UCSD-AML1 (cell line): ENCODE measurements around the gene ZDHHC24.

ENCODE experiments used
- DNase-seq: peaks from one replicate; lab custom pipeline; 2025; ENCODE audit not compliant: unreplicated experiment; lab: John Stamatoyannopoulos, UW

ZDHHC24 gene

DNA sequence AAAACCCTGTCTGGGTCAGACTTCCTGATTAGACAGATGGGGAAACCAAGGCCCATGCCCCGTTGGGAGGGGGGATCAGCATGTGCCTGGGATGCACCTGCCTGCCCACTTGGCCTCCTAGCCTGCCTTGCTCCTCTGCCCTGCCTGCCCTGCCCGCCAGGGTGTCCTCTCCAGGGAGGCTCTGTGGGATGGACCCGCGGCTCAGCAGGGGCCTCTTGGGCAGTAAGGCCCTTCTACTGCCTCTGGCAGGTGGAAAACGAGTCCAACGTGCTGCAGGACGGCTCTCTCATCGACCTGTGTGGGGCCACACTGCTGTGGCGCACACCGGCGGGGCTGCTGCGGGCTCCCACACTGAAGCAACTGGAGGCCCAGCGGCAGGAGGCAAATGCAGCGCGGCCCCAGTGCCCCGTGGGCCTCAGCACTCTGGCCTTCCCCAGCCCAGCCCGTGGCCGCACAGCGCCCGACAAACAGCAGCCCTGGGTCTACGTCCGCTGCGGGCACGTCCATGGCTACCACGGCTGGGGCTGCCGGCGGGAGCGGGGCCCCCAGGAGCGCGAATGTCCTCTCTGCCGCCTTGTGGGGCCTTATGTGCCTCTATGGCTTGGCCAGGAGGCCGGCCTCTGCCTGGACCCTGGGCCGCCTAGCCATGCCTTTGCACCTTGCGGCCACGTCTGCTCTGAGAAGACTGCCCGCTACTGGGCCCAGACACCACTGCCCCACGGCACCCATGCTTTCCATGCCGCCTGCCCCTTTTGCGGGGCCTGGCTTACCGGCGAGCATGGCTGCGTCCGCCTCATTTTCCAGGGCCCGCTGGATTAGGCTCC, 70.3 kb downstream of the ZDHHC24 start:
- no peak for DNase-seq

DNA sequence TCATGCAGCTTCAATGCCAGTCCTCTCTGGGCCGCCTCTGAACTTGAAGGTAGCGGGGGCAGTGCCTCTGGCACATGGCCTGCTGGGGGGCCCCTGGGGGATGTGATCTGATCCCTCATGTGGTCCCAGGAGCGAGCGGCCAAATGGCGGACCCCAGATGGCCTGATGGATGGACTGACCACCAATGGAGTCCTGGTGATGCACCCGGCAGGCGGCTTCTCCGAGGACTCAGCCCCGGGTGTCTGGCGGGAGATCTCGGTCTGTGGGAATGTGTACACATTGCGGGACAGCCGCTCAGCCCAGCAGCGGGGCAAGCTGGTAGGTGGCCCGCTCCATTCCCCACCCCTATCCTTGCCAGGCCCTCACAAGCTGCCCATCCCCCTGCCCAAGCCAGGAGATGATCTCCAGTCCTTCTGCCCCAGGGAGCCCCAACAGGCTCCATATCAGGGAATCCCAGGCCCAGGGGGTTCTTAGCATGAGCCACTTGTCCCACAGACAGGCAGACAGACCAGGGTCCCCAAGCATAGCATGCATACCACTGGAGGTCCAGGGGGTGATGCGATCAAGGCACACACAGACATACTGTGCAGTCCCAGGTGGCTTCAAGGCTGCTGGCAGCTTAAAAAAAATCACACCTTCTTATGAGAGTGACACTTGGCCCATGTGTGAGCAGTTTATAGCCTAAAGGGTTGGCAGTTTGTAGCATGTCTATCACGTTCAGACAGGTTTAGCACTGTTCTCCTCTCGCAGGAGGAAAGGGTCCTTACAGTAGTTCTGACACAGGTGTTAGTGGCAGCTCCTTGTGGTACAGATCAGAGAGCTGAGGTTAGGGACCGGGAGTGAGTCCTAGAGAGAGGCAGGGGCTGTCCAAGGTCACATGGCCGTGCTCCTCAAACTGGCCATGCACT, 72.0 kb downstream of the ZDHHC24 start:
- DNase-seq: no peak

DNA sequence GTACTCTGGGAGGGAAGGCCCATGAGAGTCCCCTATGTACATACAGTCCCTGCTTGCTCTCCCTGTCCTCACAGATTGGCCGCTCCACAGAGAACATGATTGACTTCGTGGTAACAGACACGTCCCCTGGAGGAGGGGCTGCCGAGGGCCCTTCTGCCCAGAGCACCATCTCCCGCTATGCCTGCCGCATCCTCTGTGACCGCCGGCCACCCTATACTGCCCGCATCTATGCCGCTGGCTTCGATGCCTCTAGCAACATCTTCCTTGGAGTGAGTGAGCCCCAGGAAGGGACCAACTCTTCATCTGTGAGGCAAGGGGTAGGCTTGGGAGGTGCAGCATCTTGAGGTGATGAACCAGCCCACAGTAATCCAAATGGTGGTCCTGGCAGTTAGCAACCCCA, 72.7 kb downstream of the ZDHHC24 start:
- no peak for DNase-seq

DNA sequence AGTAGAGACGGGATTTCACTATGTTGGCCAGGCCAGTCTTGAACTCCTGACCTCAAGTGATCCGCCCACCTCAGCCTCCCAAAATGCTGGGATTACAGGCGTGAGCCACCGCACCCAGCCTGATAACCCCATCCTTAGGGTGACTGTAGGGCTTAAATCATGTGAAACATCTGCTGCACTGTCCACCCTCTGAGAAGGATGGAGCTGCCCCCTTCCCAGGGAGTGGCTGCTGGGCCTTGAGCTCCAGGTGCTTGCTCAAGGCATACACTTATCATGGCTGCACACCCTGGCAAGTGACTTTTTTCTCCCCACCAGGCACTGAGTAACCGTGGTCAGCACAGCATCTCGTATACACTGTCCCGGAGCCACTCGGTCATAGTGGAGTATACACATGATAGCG, 73.8 kb downstream of the ZDHHC24 start:
- DNase-seq: no peak

DNA sequence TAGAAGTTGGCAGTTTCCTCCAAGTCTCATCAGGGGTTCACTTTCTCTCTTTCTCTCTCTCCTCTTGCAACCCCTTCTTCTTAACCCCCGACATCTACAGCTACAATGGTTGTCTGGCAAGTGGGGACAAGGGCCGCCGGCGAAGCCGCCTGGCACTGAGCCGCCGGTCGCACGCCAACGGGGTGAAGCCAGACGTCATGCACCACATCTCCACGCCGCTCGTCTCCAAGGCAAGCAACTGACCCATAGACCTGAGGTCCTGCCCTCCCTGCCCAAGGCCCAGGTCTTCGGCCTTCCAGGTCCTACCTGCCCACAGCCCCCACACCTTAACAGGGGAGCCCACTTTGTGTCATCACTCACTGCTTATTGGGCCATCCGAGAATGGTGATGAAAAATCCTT, 74.7 kb downstream of the ZDHHC24 start:
- DNase-seq: no peak
